Measurements from ENCODE around the gene PTPRN2.

DNA sequence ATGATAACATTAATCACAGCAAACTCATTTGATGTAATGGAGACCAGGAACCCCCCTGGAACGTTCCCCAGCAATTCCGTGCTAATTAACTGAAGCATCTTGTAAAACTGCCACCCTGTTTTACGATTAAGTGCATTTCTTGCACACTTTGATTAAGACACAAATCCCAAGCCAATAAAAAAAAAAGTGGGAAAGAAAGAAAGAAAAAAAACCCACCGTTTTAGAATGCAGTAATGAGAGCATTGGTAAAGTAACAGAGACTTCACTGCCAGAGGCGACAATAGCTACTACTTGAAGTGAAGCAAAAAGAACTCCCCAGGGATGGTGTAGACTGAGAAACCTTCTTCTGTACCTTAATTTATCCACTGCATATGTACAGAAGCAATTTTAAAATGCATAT is 616.1 kb downstream of the PTPRN2 start:
- no peak for TF ChIP-seq GATA2 (IDR thresholded peaks at IDR 0.05; ENCODE audit: low read depth, low read length)
- TF ChIP-seq GATA3 (IDR thresholded peaks at IDR 0.05; ENCODE audit: low read depth, low read length), result no peak

Measured in SH-SY5Y (cell line).